ENCODE data around the gene EXOSC1. TPM values are rescaled to one million over a fixed set of nuclear protein-coding genes. Genes with fewer than 3 reads are reported as not detected.

EXOSC1 gene
- total and polyA plus RNA-seq, 4 donors: 11.2 to 25.9 (median 14.5) TPM

- TF ChIP-seq REST (IDR thresholded peaks at IDR 0.05) (no peak), YY1 (IDR thresholded peaks at IDR 0.05) (no peak)
Measured at GRCh38 chr10:97466755-97467154, 20.9 kb upstream of the EXOSC1 start (continued).

- Histone ChIP-seq H3K27ac (ENCODE audit: low read depth in 1 of 2, low read length in 2 of 2) (no peak overlapping the region), H3K9me3 (ENCODE audit: control insufficient read depth in 4 of 4, low read length in 3 of 4) (no peaks in the 10 kb centered on the region), H3K36me3 (ENCODE audit: control insufficient read depth in 4 of 4, insufficient read depth in 3 of 4, low read depth in 1 of 4, low read length in 3 of 4) (peaks cover 13 to 83% (median 67%) of the 10 kb centered on the region in 4 donors), H3K4me3 (ENCODE audit: low read depth in 1 of 3, low read length in 3 of 3) (no peak overlapping the region), H3K9ac (ENCODE audit: low read depth in 1 of 2, low read length in 2 of 2) (no peak overlapping the region), H3K4me1 (ENCODE audit: control insufficient read depth in 4 of 4, insufficient read depth in 4 of 4, low read length in 3 of 4) (peaks cover 0 to 7% (median 1%) of the 10 kb centered on the region in 4 donors), H3K27me3 (ENCODE audit: control insufficient read depth in 4 of 4, insufficient read depth in 4 of 4, low read length in 3 of 4) (no peaks in the 10 kb centered on the region)
- 98% methylated on average over 7 of the region's 7 CpGs for WGBS
- no peak for DNase-seq (ENCODE audit: low spot score)
- TF ChIP-seq FOXA2 (IDR thresholded peaks at IDR 0.05): no peak
- no peak for TF ChIP-seq MAX (IDR thresholded peaks at IDR 0.05)
- no peak for TF ChIP-seq EGR1 (IDR thresholded peaks at IDR 0.05; ENCODE audit: low read depth in 2 of 2)
- no peak for TF ChIP-seq HNF4G (IDR thresholded peaks at IDR 0.05)
- no peak for TF ChIP-seq TAF1 (conservative IDR thresholded peaks at IDR 0.05)
- no peak for TF ChIP-seq ZBTB33 (IDR thresholded peaks at IDR 0.05)
- TF ChIP-seq NR2F2 (IDR thresholded peaks at IDR 0.05): no peak
- TF ChIP-seq RAD21 (IDR thresholded peaks at IDR 0.05): no peak
- no peak for TF ChIP-seq YY1 (IDR thresholded peaks at IDR 0.05)
- TF ChIP-seq SP1 (IDR thresholded peaks at IDR 0.05): no peak
- no peak for TF ChIP-seq HNF4A (conservative IDR thresholded peaks at IDR 0.05)
- TF ChIP-seq REST (IDR thresholded peaks at IDR 0.05): no peak
- TF ChIP-seq CTCF (IDR thresholded peaks at IDR 0.05; ENCODE audit: low read depth, low read length, missing input control): no peak
- TF ChIP-seq RXRA (IDR thresholded peaks at IDR 0.05): no peak
- no peak for TF ChIP-seq JUND (IDR thresholded peaks at IDR 0.05)
- TF ChIP-seq GABPA (IDR thresholded peaks at IDR 0.05 in 1 of 2, conservative IDR thresholded peaks at IDR 0.05 in 1 of 2): no peak
- no peak for TF ChIP-seq FOXA1 (IDR thresholded peaks at IDR 0.05)
Measured at GRCh38 chr10:97465982-97466381, 20.2 kb upstream of the EXOSC1 start.

All from liver (tissue), 9 donors.